Left kidney (tissue), 2 donors: ENCODE results near the gene IFI27. TPM values are rescaled to one million over a fixed set of nuclear protein-coding genes. Genes with fewer than 3 reads are reported as not detected.
"Not testable (repeated sequence)": the region's sequence is repeated elsewhere in the genome, so short reads cannot be mapped to it uniquely, and the experiment has no call there.

Source experiments
- DNase-seq: peaks from one replicate; pipeline ENCODE4 v3.0.0-alpha.2; 2013
- polyA plus RNA-seq: library from polyadenylated mRNA; unstranded; fragments of 120-200 nt; gene quantifications from one replicate; pipeline ENCODE4 v1.2.1, GENCODE V29; 2013; ENCODE audit not compliant: insufficient read length

Gene IFI27
- polyA plus RNA-seq, 1 donor, result 5.5 TPM

DNA sequence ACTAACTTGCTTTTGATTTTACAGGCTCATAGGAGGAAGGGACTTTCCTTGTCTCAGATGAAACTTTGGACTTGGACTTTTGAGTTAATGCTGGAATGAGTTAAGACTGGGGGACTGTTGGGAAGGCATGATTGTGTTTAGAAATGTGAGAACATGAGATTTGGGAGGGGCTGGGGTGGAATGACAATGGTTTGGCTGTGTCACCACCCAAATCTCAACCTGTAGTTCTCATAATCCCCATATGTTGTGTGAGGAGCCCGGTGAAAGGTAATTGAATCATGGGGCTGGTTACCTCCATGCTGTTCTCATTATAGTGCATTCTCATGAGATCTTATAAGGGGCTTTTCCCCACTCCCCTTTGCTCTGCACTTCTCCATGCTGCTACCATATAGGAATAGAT lies 45.6 kb downstream of the IFI27 start:
- DNase-seq, result not testable (repeated sequence)

DNA sequence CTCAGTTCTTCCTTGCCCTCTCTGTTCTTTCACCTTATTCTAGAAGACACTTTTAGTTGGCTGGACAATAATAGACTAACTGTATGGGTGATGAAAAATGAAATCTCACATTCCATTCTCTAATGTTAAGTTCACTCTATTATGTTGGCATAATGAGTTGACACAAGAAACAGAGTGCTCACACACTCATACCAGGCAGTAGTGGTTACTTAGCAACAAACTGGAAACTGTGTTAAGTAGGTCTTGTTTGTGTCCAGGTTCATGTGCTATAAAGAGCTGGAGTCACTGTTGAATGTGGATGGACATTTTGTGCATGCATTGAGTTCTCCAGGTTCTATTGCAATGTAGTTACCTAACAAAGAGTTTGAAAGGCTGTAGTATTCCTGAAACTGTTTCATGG lies 46.7 kb downstream of the IFI27 start:
- no peak for DNase-seq

- DNase-seq, result no peak
Measured at GRCh38 chr14:94158239-94158883, 47.8 kb downstream of the IFI27 start.

DNA sequence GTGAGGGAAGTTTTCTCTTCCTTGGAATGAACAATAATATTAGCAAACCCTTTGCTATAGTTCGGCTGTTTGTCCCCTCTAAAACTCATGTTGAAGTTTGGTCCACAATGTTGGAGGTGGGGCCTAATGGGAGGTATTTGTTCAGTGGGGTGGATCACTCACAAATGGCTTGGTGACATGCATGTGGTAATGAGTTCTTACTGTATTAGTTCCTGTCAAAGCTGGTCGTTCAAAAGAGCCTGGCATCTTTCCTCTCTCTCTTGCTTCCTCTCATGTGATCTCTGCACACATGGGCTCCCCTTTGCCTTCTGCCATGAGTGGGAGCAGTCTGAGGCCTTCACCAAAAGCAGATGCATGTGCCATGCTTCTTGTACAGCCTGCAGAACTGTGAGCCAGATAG lies 50.5 kb downstream of the IFI27 start:
- DNase-seq, result no peak

DNA sequence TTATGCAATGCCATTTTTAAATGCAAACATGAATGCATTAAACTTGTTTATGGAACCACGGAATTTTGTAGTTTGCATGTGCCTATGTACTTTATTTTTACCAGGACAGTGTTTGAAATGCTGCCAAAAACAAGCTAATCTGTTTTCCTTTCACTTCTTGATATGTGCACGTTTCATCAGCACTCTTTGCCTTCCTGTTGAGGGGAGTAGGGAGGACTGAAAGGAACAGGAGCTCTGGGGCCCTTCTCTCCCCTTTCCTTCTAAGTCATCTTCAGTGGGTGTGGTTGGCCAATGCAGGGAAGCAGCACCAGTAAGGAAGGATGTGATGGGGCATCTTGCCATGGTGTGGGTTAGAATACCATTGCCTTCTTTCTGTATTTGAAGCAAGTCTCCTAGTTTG lies 51.4 kb downstream of the IFI27 start:
- no peak for DNase-seq

- no peak for DNase-seq
Measured at GRCh38 chr14:94162466-94162865, 51.9 kb downstream of the IFI27 start.

DNA sequence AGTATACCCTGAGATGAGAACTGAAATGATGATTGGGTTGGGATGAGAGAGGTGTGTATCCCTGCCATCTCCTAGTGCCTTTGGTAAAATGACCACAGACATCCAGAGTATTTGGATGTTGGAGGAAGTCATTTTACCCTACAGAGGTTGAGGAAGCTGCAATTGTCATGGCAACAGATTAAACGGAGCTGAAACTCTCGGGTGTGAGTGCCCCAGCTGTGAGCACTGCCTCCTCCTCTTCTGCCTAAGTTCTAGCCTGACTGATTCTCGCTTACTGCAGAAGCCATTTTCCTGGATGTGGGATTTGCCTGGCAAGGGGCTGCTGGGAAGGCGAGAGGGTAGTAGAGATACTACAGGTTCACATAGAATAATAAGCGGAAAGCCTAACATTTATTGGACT lies 53.3 kb downstream of the IFI27 start:
- no peak for DNase-seq

- no peak for DNase-seq
Measured at GRCh38 chr14:94164685-94165431, 54.3 kb downstream of the IFI27 start.

DNA sequence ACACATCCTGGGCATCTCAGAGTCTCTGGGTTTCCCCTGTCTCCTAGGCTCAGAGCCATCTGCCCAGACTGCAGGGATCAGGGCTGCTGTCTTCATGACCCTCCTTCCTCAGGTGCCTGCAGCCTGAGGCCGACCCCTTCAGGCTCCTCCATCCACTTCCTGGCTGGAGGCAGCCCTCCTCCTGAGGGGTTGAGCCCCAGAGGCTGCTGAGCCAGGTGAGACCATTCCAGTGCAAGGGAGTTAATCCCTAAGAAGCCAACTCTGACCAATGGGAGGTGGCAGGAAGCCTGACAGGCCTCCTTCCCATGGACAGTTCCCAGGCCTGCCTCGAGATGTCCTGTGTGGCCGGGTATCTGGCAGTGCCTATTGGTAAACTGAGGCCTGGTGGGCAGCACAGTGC lies 55.2 kb downstream of the IFI27 start:
- DNase-seq, result no peak

Other genes with a start within 250 kb of the IFI27 start
- not detected for gene FAM181A, start 183.4 kb upstream of the IFI27 start, polyA plus RNA-seq
- 0.40 TPM for gene ASB2, start 134.2 kb upstream of the IFI27 start, polyA plus RNA-seq
- not detected for gene CCDC197, start 113.4 kb upstream of the IFI27 start, polyA plus RNA-seq
- gene OTUB2, start 84.4 kb upstream of the IFI27 start, polyA plus RNA-seq, result 5.9 TPM
- 169 TPM for gene DDX24, start 29.5 kb upstream of the IFI27 start, polyA plus RNA-seq
- gene IFI27L1, start 29.4 kb upstream of the IFI27 start, polyA plus RNA-seq, result 33.8 TPM
- 17.3 TPM for gene IFI27L2, start 18.9 kb downstream of the IFI27 start, polyA plus RNA-seq
- 0.32 TPM for gene PPP4R4, start 63.6 kb downstream of the IFI27 start, polyA plus RNA-seq
- gene SERPINA10, start 182.5 kb downstream of the IFI27 start, polyA plus RNA-seq, result 0.23 TPM
- 7.5 TPM for gene SERPINA6, start 212.6 kb downstream of the IFI27 start, polyA plus RNA-seq